Panc1 (cell line): ENCODE data around the gene TMEM120B. TPM values are rescaled to one million over a fixed set of nuclear protein-coding genes. Genes with fewer than 3 reads are reported as not detected.

Experiments used
- ATAC-seq: fragments of 200-7000 bp; cut with Tn5 transposase; 2 replicates; pipeline ENCODE4 v1.9.1; 2020; ENCODE audit warnings: mild to moderate bottlenecking, moderate library complexity
- BruUV-seq: library from RNA; stranded (reverse); fragments of 400-500 nt; replicated peaks from 2 replicates; lab custom pipeline; 2021; lab: Mats Ljungman, UMichigan
- CTCF ChIA-PET: fragments of 300-600 bp; sonication (Branson Sonifier 250); formaldehyde crosslinking; loops from one replicate; lab custom pipeline; 2022; ENCODE audit warnings: antibody characterized with exemption; lab: Charles Lee
- POLR2A ChIA-PET: fragments of 300-600 bp; sonication (Branson Sonifier 250); formaldehyde crosslinking; loops from one replicate; lab custom pipeline; 2022; ENCODE audit warnings: antibody characterized with exemption; lab: Charles Lee
- DNase-seq: peaks from one replicate; pipeline ENCODE4 v3.0.0-alpha.2; 2010; ENCODE audit warnings: low read depth, low spot score
- H3K27ac ChIP-seq: 2 replicates; pipeline ENCODE4 v1.5.1; 2011; ENCODE audit warnings: mild to moderate bottlenecking, low read length, inconsistent platforms
- H3K27me3 ChIP-seq: fragments of 200-500 bp; sonication (Bioruptor generic); 2 replicates; pipeline ENCODE4 v1.6.0; 2014; ENCODE audit warnings: low read length, inconsistent platforms; ENCODE audit not compliant: control insufficient read depth, insufficient read depth
- H3K36me3 ChIP-seq: fragments of 200-500 bp; sonication (Bioruptor generic); 2 replicates; pipeline ENCODE4 v1.5.1; 2014; ENCODE audit warnings: inconsistent platforms, mild to moderate bottlenecking, low read length, moderate library complexity; ENCODE audit not compliant: control insufficient read depth, insufficient read depth
- H3K4me1 ChIP-seq: 2 replicates; pipeline ENCODE4 v1.5.1; 2011; ENCODE audit warnings: inconsistent platforms, mild to moderate bottlenecking, low read length, moderate library complexity; ENCODE audit not compliant: control insufficient read depth, insufficient read depth
- H3K4me3 ChIP-seq, 2 experiments: 2 replicates each; pipeline ENCODE4 v1.5.1; 2011 to 2012; ENCODE audit warnings: low read depth in 2 of 2, low read length in 2 of 2, mild to moderate bottlenecking in 2 of 2, inconsistent platforms in 1 of 2, moderate library complexity in 1 of 2
- H3K9me3 ChIP-seq: fragments of 200-500 bp; sonication (Bioruptor generic); 2 replicates; pipeline ENCODE4 v1.5.1; 2014; ENCODE audit warnings: low read depth, mild to moderate bottlenecking, inconsistent platforms, low read length, moderate library complexity; ENCODE audit not compliant: control insufficient read depth, insufficient read depth
- REST ChIP-seq, 2 experiments: IDR thresholded peaks; 2 replicates each; pipeline ENCODE4 v1.6.1; 2011 to 2012; ENCODE audit warnings: low read depth in 2 of 2, control low read depth in 1 of 2, low read length in 1 of 2, mild to moderate bottlenecking in 1 of 2, moderate library complexity in 1 of 2; ENCODE audit not compliant: insufficient read depth in 1 of 2
- SIN3A ChIP-seq: IDR thresholded peaks from 2 replicates; pipeline ENCODE4 v1.6.1; 2012; ENCODE audit warnings: low read depth, mild to moderate bottlenecking, low read length, moderate library complexity, borderline replicate concordance; ENCODE audit not compliant: insufficient read depth
- TCF7L2 ChIP-seq: IDR thresholded peaks from 2 replicates; pipeline ENCODE4 v1.6.1; 2011; ENCODE audit warnings: mild to moderate bottlenecking, low read depth, low read length, inconsistent platforms
- in situ Hi-C: cut with HindIII; loops from 2 replicates; pipeline ENCODE4 v1.10.0; 2016; ENCODE audit warnings: low sequenced_read_pairs, low pct_unique_long_range_greater_than_20kb
- intact Hi-C: fragments of 100-400 bp; cut with micrococcal nuclease; formaldehyde crosslinking; loops from one replicate; pipeline ENCODE4 v1.10.0; 2022; ENCODE audit not compliant: unreplicated experiment
- total RNA-seq: library from RNA; stranded (reverse); gene quantifications from one replicate; pipeline ENCODE4 v1.2.1, GENCODE V29; 2021; ENCODE audit not compliant: unreplicated experiment

Gene TMEM120B
- total RNA-seq, 1 experiment from 2014 or later: 22.3 TPM

- DNase-seq: no peak
- BruUV-seq: TSS peak; percentile 79
- ChIA-PET CTCF (no interaction called here), POLR2A (no interaction called here)
- TF ChIP-seq SIN3A (no peak), TCF7L2 (no peak), REST (IDR thresholded peaks at IDR 0.05; ENCODE audit: insufficient read depth in 1 of 2, low read depth in 2 of 2, low read length in 1 of 2) (no peak)
- H3K4me1 ChIP-seq: no peaks in the 10 kb centered on the region
- no peaks in the 10 kb centered on the region for H3K9me3 ChIP-seq
- in situ Hi-C loops (no loop called here), intact Hi-C loops (no loop called here)
- peaks cover 3% of the 10 kb centered on the region for H3K36me3 ChIP-seq
- ATAC-seq: no peak
- H3K27me3 ChIP-seq: no peaks in the 10 kb centered on the region
- H3K27ac ChIP-seq: no peak overlapping the region
- H3K4me3 ChIP-seq: no peak overlapping the region
Observed at GRCh38 chr12:121830588-121831265, 118.2 kb downstream of the TMEM120B start.

Other genes starting within 250 kb of the TMEM120B start
- gene KDM2B, start 131.7 kb upstream of the TMEM120B start, total RNA-seq: 27.5 TPM
- gene ORAI1, start 86.2 kb upstream of the TMEM120B start, total RNA-seq: 36.7 TPM
- 0.72 TPM for gene MORN3, start 43.1 kb upstream of the TMEM120B start, total RNA-seq
- gene RHOF, start 80.9 kb downstream of the TMEM120B start, total RNA-seq: 71.8 TPM
- gene SETD1B, start 91.3 kb downstream of the TMEM120B start, total RNA-seq: 31.2 TPM
- 0.51 TPM for gene HPD, start 146.1 kb downstream of the TMEM120B start, total RNA-seq
- gene PSMD9, start 176.0 kb downstream of the TMEM120B start, total RNA-seq: 62.7 TPM
- gene CFAP251, start 205.8 kb downstream of the TMEM120B start, total RNA-seq: 4.2 TPM